Mesenchymal stem cell (in vitro differentiated cells and primary cell): ENCODE data around the gene RBM15B.

Source experiments
- DNase-seq: peaks from one replicate; pipeline ENCODE4 v3.0.0-alpha.2; 2013
- H2AFZ ChIP-seq: one replicate; pipeline ENCODE4 v1.6.1; 2013; ENCODE audit warnings: low read depth, mild to moderate bottlenecking, control low read depth, inconsistent platforms, low read length, moderate library complexity
- H2AK5ac ChIP-seq: 2 replicates; pipeline ENCODE4 v1.6.1; 2013; ENCODE audit warnings: low read length, moderate library complexity, mild to moderate bottlenecking, inconsistent platforms; ENCODE audit not compliant: severe bottlenecking
- H2BK120ac ChIP-seq: one replicate; pipeline ENCODE4 v1.6.1; 2013; ENCODE audit warnings: low read depth, mild to moderate bottlenecking, inconsistent platforms, low read length, moderate library complexity
- H2BK12ac ChIP-seq, 2 experiments: one replicate each; pipeline ENCODE4 v1.6.1; 2013; ENCODE audit warnings: inconsistent platforms in 2 of 2, low read length in 2 of 2, mild to moderate bottlenecking in 2 of 2, moderate library complexity in 2 of 2, control low read depth in 1 of 2
- H2BK15ac ChIP-seq: one replicate; pipeline ENCODE4 v1.6.1; 2013; ENCODE audit warnings: mild to moderate bottlenecking, low read depth, inconsistent platforms; ENCODE audit not compliant: poor library complexity, severe bottlenecking
- H2BK5ac ChIP-seq: 2 replicates; pipeline ENCODE4 v1.6.1; 2013; ENCODE audit warnings: low read depth, mild to moderate bottlenecking, low read length, control low read depth, inconsistent platforms; ENCODE audit not compliant: poor library complexity, severe bottlenecking
- H3K14ac ChIP-seq, 2 experiments: one replicate each; pipeline ENCODE4 v1.6.1; 2013; ENCODE audit warnings: inconsistent platforms in 2 of 2, low read length in 2 of 2, control low read depth in 1 of 2, mild to moderate bottlenecking in 1 of 2, moderate library complexity in 1 of 2
- H3K18ac ChIP-seq, 2 experiments: one replicate each; pipeline ENCODE4 v1.6.1; 2013; ENCODE audit warnings: inconsistent platforms in 2 of 2, low read length in 2 of 2, control low read depth in 1 of 2, low read depth in 1 of 2, mild to moderate bottlenecking in 1 of 2
- H3K23ac ChIP-seq, 2 experiments: one replicate each; pipeline ENCODE4 v1.6.1; 2013; ENCODE audit warnings: inconsistent platforms in 2 of 2, low read length in 2 of 2, mild to moderate bottlenecking in 2 of 2, moderate library complexity in 2 of 2, control low read depth in 1 of 2
- H3K27ac ChIP-seq: 2 replicates; pipeline ENCODE4 v1.5.1; 2013; ENCODE audit warnings: mild to moderate bottlenecking, moderate library complexity, low read length, control low read depth, inconsistent platforms; ENCODE audit not compliant: poor library complexity, severe bottlenecking
- H3K27me3 ChIP-seq, 2 experiments: 2 replicates each; pipeline versions ENCODE4 v1.6.1 to v1.7.0; 2013; ENCODE audit warnings: low read length in 2 of 2, mild to moderate bottlenecking in 2 of 2, moderate library complexity in 2 of 2, control low read depth in 1 of 2, inconsistent platforms in 1 of 2; ENCODE audit not compliant: control insufficient read depth in 1 of 2, insufficient read depth in 1 of 2
- H3K36me3 ChIP-seq, 2 experiments: 2 replicates each; pipeline versions ENCODE4 v1.6.1 to v1.7.0; 2013; ENCODE audit warnings: low read length in 2 of 2, control low read depth in 1 of 2, inconsistent platforms in 1 of 2, low read depth in 1 of 2, mild to moderate bottlenecking in 1 of 2; ENCODE audit not compliant: insufficient read depth in 2 of 2, control insufficient read depth in 1 of 2
- H3K4ac ChIP-seq, 2 experiments: one replicate each; pipeline ENCODE4 v1.6.1; 2013; ENCODE audit warnings: inconsistent platforms in 2 of 2, low read length in 2 of 2, mild to moderate bottlenecking in 2 of 2, moderate library complexity in 2 of 2, control low read depth in 1 of 2, low read depth in 1 of 2
- H3K4me1 ChIP-seq: 2 replicates; pipeline ENCODE4 v1.6.1; 2013; ENCODE audit warnings: low read depth, low read length, control low read depth; ENCODE audit not compliant: control insufficient read depth, insufficient read depth
- H3K4me2 ChIP-seq: 2 replicates; pipeline ENCODE4 v1.6.1; 2013; ENCODE audit warnings: low read length, mild to moderate bottlenecking, inconsistent platforms; ENCODE audit not compliant: poor library complexity, severe bottlenecking
- H3K4me3 ChIP-seq, 2 experiments: 2 replicates each; pipeline versions ENCODE4 v1.5.1 to v1.7.0; 2013; ENCODE audit warnings: low read length in 2 of 2, mild to moderate bottlenecking in 2 of 2, control low read depth in 1 of 2, low read depth in 1 of 2; ENCODE audit not compliant: insufficient read depth in 1 of 2
- H3K79me1 ChIP-seq: replicated peaks from 2 replicates; pipeline ENCODE4 v1.6.1; 2013; ENCODE audit warnings: mild to moderate bottlenecking, control low read depth, low read length, inconsistent platforms; ENCODE audit not compliant: poor library complexity, severe bottlenecking
- H3K9ac ChIP-seq: 2 replicates; pipeline ENCODE4 v1.7.0; 2013; ENCODE audit warnings: mild to moderate bottlenecking, low read length, moderate library complexity
- H3K9me3 ChIP-seq: 2 replicates; pipeline ENCODE4 v1.7.0; 2013; ENCODE audit warnings: mild to moderate bottlenecking, low read length; ENCODE audit not compliant: control insufficient read depth
- H4K8ac ChIP-seq: one replicate; pipeline ENCODE4 v1.6.1; 2013; ENCODE audit warnings: inconsistent platforms, mild to moderate bottlenecking, low read length, moderate library complexity
- H4K91ac ChIP-seq: one replicate; pipeline ENCODE4 v1.6.1; 2013; ENCODE audit warnings: mild to moderate bottlenecking, low read length, inconsistent platforms
- WGBS: methylation state at CpG from one replicate; pipeline ENCODE4 v1.1.7; 2013; ENCODE audit warnings: mixed read lengths; 5-methylcytosine and 5-hydroxymethylcytosine counted together

RBM15B gene

DNA sequence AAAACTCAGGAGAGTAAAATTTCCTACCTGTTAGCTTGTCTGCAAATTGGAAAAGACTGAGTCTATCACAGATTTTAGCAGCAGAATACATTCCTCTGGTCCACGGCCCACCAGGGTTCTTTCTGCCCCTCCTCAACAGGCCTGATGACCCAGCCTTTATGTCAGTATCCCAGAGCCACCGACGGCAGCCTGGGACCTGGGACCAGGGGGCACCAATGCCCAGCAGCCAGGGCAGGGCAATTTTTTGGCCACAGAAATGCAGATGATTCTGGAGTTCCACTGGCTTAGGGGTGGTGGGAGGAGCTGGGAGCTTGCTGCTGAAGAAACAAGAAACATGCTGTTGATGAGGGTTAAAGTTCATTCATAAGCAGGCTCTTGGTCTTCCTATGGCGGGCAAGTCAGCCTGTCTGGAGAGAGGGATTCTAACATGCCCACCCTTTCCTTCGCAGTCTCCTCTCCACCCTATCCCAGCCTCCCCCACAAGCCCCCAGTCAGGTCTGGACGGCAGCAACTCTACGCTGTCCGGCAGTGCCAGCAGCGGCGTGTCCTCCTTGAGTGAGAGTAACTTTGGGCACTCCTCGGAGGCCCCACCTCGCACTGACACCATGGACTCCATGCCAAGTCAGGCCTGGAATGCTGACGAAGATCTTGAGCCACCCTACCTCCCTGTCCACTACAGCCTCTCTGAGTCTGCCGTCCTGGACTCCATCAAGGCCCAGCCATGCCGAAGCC, 10.3 kb upstream of the RBM15B start:
- Histone ChIP-seq H3K27ac (no peak overlapping the region), H3K18ac (no peak overlapping the region), H3K36me3 (no peaks in the 10 kb centered on the region), H3K9ac (no peak overlapping the region), H2BK5ac (no peak overlapping the region), H3K14ac (no peak overlapping the region), H3K9me3 (no peaks in the 10 kb centered on the region), H2BK12ac (no peak overlapping the region), H3K4me3 (no peak overlapping the region), H3K79me1 (peaks cover 11% of the 10 kb centered on the region), H3K23ac (no peak overlapping the region), H4K91ac (no peak overlapping the region), H2BK15ac (no peak overlapping the region), H2AK5ac (no peak overlapping the region), H3K4me2 (no peak overlapping the region), H3K27me3 (no peaks in the 10 kb centered on the region), H2BK120ac (no peak overlapping the region), H2AFZ (no peak overlapping the region), H3K4ac (no peak overlapping the region), H4K8ac (no peak overlapping the region), H3K4me1 (peaks cover 2% of the 10 kb centered on the region)
- WGBS: 95% methylated on average over 15 of the region's 15 CpGs
- no peak for DNase-seq

DNA sequence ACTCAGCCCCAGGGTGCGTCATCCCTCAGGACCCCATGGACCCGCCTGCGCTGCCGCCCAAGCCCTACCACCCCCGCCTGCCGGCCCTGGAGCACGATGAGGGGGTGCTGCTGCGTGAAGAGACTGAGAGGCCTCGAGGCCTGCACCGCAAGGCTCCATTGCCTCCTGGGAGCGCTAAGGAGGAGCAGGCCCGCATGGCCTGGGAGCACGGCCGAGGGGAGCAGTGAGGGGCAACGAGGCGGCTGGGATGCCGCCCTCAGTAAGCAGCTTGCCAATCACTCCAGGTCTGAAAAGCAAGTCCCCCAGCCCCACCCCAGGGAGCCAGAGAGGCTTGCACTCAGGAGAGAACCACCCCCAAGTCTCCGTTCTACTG, 9.8 kb upstream of the RBM15B start:
- no peak overlapping the region for H2BK12ac ChIP-seq
- H3K27me3 ChIP-seq: no peaks in the 10 kb centered on the region
- no peak overlapping the region for H3K23ac ChIP-seq
- H3K14ac ChIP-seq: no peak overlapping the region
- no peak overlapping the region for H3K4me2 ChIP-seq
- no peak overlapping the region for H2BK15ac ChIP-seq
- no peak overlapping the region for H4K91ac ChIP-seq
- 97% methylated on average over 18 of the region's 18 CpGs for WGBS
- H2AFZ ChIP-seq: no peak overlapping the region
- no peak overlapping the region for H3K18ac ChIP-seq
- H3K36me3 ChIP-seq: no peaks in the 10 kb centered on the region
- no peak overlapping the region for H3K4ac ChIP-seq
- H3K9me3 ChIP-seq: no peaks in the 10 kb centered on the region
- no peak overlapping the region for H2AK5ac ChIP-seq
- no peak overlapping the region for H3K4me3 ChIP-seq
- no peak overlapping the region for H3K9ac ChIP-seq
- no peak overlapping the region for H2BK5ac ChIP-seq
- peaks cover 11% of the 10 kb centered on the region for H3K79me1 ChIP-seq
- no peak for DNase-seq
- no peak overlapping the region for H2BK120ac ChIP-seq
- peaks cover 3% of the 10 kb centered on the region for H3K4me1 ChIP-seq
- no peak overlapping the region for H3K27ac ChIP-seq
- H4K8ac ChIP-seq: no peak overlapping the region

DNA sequence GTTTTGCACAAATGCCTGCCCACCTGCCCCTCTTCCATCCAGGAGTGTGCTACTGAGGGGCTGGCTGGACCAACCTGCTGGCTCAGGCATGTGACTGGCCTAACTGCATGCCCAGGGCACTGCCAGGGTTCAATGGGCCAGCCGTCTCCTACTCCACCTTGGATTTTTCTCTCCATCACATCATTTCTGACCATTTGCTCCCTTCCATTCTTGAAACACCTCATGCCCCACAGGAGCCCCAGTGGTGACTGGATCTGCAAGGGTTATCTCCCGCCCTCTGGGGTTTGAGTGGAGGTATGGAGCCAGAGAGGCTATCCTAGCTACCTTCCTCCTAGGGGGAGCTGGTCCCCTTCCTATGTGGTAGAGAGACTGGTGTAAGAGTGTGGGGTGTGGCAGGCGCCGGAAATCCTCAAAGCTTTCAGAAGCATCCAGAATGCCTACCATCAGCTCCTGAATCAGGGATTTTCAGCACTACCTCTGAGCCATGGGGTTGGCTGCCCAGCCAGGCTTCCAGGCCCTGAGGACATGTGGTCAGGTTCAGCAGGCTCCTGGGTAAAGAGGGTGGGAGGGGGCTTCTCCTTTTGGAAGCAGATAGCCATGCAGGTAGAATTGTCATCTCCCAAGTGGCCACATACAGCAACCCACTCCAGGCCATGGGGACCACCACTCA, 8.9 kb upstream of the RBM15B start:
- peaks cover 0 to 5% of the 10 kb centered on the region in 2 experiments for H3K36me3 ChIP-seq
- 92% methylated on average over 2 of the region's 4 CpGs for WGBS
- H2BK5ac ChIP-seq: no peak overlapping the region

DNA sequence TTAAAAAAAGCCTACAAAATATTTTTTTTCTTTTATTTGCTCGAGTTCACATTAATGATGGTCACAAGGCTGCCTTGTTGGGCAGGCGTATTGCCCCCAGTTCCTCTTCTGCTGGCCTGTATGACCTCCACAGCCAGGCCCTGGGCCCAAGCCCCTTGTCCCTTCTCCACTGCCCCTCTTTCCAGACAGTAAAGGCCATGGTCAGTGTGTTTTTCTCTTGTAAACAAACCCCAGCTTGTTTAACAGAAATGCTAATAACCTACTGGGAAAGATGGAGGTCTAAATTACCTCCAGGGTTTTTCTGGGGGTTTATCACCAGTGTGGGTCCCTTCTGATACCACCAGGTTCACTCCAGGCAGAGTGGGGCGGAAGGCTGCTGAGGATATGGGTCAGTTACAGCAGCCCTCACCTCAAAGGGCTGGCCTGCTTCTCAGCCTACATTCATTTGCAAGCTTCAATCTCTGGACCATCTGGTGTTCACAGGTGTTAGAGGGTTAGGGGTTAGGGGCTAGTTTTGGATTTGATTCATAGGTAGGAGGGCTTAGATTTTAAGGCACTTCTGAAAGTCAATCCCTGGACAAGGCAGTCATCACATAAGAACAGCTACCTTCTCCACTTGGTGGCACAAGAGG, 8.0 kb upstream of the RBM15B start:
- H3K4me1 ChIP-seq: peaks cover 16% of the 10 kb centered on the region
- no peak overlapping the region for H3K14ac ChIP-seq
- H2BK120ac ChIP-seq: no peak overlapping the region
- H3K27me3 ChIP-seq: no peaks in the 10 kb centered on the region
- H3K9ac ChIP-seq: peak overlapping the region; percentile 99
- H3K79me1 ChIP-seq: peaks cover 11% of the 10 kb centered on the region
- H2BK15ac ChIP-seq: no peak overlapping the region
- H4K91ac ChIP-seq: no peak overlapping the region
- 89% methylated on average over 3 of the region's 3 CpGs for WGBS
- no peak overlapping the region for H3K18ac ChIP-seq
- H3K4me2 ChIP-seq: no peak overlapping the region
- H3K4me3 ChIP-seq: peak overlapping the region in 1 of 2 experiments; percentile 97
- no peak overlapping the region for H2AFZ ChIP-seq
- H3K9me3 ChIP-seq: no peaks in the 10 kb centered on the region
- H4K8ac ChIP-seq: no peak overlapping the region
- H3K36me3 ChIP-seq: peaks cover 4 to 12% of the 10 kb centered on the region in 2 experiments
- no peak overlapping the region for H2BK12ac ChIP-seq
- H2AK5ac ChIP-seq: no peak overlapping the region
- no peak overlapping the region for H2BK5ac ChIP-seq
- no peak for DNase-seq
- H3K4ac ChIP-seq: no peak overlapping the region
- H3K27ac ChIP-seq: no peak overlapping the region
- H3K23ac ChIP-seq: no peak overlapping the region

More for the DNA sequence above, 8.9 kb upstream of the RBM15B start:
- H3K4me3 ChIP-seq: no peak overlapping the region
- no peak overlapping the region for H2BK15ac ChIP-seq
- H3K23ac ChIP-seq: no peak overlapping the region
- H2BK120ac ChIP-seq: no peak overlapping the region
- no peak overlapping the region for H3K14ac ChIP-seq
- H2BK12ac ChIP-seq: no peak overlapping the region
- no peak overlapping the region for H2AK5ac ChIP-seq
- H3K4me2 ChIP-seq: no peak overlapping the region
- H3K4me1 ChIP-seq: peaks cover 10% of the 10 kb centered on the region
- H3K9ac ChIP-seq: no peak overlapping the region
- H2AFZ ChIP-seq: no peak overlapping the region
- no peak for DNase-seq
- H3K4ac ChIP-seq: peak overlapping the region in 1 of 2 experiments; percentile 7
- no peak overlapping the region for H3K27ac ChIP-seq
- no peaks in the 10 kb centered on the region for H3K9me3 ChIP-seq
- no peak overlapping the region for H3K18ac ChIP-seq
- H4K8ac ChIP-seq: no peak overlapping the region
- H3K79me1 ChIP-seq: peaks cover 11% of the 10 kb centered on the region
- H4K91ac ChIP-seq: no peak overlapping the region
- no peaks in the 10 kb centered on the region for H3K27me3 ChIP-seq
